Stimulated activated naive CD4-positive, alpha-beta T cell treated with Interleukin-2 at 50 U/mL for 16 hours (primary cell): Measurements from ENCODE around the gene LETM1.

Source experiments
- DNase-seq: peaks from one replicate; lab custom pipeline; 2025; lab: John Stamatoyannopoulos, UW

The LETM1 gene

DNA sequence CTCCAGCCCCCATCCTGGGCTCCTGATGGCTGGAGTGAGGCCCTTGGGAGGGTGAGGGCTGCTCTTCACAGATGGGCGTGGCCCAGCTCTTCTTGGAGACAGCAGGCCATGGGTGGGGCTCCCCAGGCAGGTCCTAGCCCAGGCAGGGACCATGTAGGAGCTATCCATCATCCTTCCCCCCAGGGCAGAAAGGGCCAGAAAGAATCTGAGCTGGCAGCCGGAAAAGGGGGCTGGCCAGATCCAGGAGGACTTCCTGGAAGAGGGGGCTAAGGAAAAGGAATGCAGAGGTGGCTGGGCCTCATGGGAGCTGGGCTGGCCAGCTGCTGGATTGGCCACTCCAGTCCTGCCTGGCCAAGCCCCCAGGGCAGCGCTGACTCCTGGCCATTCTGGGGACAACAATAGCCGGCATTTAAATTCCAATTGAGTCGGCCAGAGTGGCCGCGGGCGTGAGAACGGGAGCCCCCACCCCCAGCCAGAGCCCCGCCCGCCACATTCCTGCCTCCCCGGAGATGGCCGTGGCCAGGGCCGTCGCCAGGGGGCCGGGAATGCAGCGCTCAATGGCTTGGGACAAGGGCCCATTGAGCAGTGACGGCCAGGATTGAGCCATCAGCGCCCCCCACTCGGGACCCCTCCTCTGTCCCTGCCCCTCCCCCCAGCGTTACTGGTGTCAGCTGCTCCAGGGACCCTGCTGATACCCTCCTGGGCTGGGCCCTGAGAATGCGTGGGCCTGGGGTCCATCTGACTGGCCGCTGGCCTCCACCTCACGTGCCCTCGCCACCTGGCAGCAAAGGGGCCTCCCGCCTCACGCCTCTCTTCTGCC is 77.9 kb downstream of the LETM1 start:
- no peak for DNase-seq

GRCh38 chr4:1776521-1777161 is 79.3 kb downstream of the LETM1 start:
- DNase-seq, result no peak

- DNase-seq, result no peak
These were observed 80.0 kb downstream of the LETM1 start for GRCh38 chr4:1775731-1776500.

DNA sequence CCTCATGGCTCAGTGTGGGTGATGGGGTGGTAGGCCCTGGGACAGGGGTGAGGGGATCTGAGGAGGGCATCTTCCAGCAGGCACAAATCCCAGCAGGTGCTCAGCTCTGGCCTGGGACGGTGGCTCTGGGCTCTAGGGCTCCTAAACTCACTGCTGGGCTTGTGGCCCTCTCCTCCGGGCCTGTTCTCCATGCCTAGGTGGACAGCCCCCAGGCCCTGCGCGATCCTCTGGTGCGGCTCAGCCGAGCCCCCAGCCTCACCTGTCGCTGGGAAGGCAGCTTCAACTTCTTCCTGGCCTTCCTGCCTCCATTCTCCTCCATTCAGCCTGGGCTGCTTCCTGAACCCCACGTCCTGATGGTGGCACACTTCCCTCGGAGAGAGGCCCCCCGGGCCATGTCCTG is 82.2 kb downstream of the LETM1 start:
- no peak for DNase-seq

DNA sequence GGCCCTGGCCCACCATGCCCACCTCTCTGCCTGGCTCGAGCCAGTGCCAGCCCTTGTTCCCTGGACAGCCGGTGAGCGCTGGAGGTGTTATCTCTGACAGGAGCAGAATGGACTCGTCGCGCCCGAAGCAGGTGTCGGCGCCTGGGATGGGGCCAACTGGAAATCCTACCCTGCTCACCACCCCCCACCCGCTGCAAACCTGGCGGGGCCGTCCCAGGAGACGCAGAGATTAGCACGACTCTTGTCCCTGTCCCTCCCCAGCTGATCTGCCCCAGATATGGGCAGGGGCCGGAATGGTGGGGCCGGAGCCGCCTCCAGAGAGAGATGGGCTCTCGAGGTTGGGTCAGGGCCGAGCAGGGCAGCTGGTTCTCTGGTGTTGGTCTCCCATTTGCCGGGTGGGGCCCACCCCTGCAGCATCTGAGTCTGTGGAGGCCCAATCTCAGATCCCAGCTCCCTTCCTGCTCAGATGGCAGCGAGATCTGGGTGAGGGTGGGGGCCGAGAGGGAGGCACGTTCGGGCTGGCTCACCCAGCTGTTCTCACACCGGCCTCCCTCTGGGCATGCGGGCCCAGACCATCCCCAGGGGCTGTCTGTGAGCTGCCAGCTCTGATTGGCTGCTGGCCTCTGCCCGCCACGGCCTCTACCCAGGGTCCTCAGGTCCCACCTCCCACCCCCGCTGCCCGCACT is 83.0 kb downstream of the LETM1 start:
- no peak for DNase-seq

- DNase-seq, result no peak
These were observed 84.2 kb downstream of the LETM1 start for GRCh38 chr4:1771555-1772305.

- no peak for DNase-seq
These were observed 85.1 kb downstream of the LETM1 start for GRCh38 chr4:1770791-1771231.

DNA sequence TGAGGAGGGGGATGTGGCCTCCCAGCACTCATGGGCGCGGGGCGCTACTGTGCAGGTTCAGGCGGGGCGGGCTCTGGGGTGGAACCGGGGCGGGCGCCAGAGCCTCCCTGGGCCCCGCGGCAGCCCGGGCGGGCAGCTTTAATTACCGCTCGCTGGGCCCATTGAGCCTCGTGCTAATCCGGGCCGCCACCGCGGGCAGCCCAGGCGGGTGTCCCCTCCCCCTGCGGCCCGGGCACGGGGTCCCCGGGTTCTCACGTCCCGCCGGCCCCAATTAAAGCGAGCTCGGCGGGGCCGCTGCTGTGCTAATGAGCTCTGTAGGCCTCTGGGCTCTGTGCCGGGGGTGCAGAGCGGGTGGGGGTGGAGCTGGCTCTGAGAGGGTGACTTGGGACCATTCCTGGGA is 85.7 kb downstream of the LETM1 start:
- DNase-seq, result no peak

DNA sequence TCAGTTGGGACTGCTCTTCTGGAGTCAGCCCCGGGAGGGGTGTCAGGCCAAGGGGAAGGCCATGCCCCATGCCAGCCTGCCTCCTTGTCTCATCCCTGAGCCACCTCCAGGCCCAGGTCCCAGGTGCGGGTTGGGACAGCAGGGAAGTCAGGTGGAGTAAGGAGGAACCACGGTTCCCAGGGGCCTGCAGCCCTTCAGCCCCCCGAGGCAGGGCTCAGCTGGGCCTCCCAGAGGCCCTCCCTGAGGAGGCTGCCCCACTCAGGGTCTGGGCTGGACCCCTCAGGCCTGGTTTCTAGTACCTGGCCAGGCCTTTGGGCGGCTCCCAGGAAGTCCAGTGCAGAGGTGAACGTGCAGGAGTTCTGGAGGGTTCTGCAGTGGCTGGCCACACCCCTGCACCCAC is 86.3 kb downstream of the LETM1 start:
- DNase-seq, result no peak

GRCh38 chr4:1768367-1769034 is 87.5 kb downstream of the LETM1 start:
- DNase-seq, result no peak

DNA sequence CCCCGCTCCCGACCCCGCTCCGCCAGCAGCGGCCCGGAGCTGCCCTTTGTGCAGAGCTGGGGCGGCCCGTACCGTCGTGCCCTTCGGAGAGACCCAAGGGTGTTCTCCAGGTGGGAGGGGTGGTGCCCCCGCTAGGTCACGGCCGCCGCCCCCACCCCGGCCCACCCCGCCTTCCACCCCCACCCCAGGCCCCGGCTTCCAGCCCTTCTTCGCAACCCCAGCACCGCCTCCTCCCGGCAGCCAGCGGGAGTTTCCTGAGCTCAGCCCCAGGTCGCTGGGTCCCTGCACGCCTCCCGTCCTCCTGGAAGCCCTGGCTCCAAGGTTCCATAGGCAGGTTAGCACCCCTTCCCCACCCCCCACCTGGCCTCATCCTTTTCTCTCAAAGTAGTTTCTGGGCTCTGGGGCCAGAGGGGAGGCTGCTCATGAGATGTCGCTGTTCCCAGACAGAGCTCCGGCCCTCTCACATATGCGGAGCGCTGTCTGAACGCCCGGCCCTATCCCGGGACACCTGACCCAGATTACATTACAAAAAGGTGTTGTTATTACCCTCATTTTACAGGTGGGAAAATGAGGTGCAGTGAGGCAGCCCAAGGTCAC is 88.1 kb downstream of the LETM1 start:
- peak; percentile 27 for DNase-seq

DNA sequence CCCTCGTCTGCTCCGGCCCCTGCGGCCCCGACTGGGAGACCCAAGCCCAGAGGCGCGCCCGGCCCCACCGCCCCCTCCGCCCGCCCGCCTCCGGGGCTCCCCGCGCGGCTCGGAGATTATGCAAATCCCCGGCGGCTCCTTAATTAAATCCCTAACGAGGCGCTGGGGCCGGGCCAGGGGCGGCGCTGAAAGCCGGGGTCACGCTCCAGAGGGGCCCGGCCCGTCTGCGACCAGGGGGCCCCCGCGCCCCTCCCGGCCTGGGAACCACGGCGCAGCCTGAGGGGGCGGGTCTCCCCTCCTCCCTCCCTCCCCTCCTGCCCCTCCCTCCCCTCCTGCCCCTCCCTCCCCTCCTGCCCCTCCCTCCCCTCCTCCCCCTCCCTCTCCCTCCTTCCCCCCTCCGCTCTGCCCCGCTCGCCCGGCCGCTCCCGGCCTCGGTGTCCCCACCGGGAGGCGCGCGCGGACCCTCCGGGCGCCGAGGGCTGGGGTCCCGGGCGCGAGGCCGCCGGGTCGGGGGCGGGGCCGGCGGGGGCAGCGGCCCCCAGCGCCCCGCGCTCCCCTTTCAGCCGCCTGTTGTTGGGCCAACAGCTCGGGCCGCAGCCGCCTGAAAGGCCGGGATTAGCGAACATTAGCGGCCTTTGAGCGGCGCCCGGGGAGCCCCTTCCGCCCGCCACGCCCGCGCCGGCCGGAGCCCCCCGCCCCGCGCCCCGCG is 88.7 kb downstream of the LETM1 start:
- no peak for DNase-seq

- DNase-seq, result no peak
These were observed 89.6 kb downstream of the LETM1 start for GRCh38 chr4:1766106-1767060.

DNA sequence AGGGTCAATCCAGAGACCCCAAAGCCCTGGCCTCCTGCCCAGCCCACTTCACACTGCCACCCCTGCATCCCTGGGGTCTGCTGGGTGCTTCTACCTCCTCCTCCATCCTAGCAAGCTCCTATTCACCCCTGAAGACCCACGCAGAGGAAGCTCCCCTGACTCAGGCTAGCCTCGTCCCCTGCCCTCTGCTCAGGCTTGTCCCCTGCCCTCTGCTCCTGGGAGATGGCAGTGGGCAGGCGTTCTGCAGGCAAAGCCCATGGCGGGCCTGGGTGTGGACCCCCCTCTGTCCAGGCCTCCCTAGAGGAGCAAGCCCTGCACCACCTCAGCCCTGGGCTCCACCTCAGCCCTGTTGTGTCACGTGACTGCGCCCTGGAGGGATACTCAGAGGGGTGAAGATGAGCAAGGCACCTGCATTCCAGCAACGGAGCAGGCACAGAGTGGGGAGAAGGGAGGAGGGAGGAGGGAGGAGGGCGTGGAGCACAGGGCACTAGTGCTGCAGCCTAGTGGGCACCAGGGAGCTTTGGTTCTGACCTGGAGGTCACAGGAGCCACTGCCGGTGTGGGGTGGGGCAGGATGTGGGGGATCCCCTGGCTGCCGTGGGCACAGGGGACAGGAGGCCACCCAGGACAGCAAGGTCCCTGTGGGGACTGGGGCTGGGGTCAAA is 90.4 kb downstream of the LETM1 start:
- DNase-seq, result no peak

GRCh38 chr4:1764670-1765069 is 91.3 kb downstream of the LETM1 start:
- no peak for DNase-seq

GRCh38 chr4:1763550-1764080 is 92.3 kb downstream of the LETM1 start:
- no peak for DNase-seq

GRCh38 chr4:1763070-1763549 is 92.8 kb downstream of the LETM1 start:
- no peak for DNase-seq
